SU-DHL-6 (cell line): ENCODE measurements around the gene DPM3.

Source experiments
- EZH2phosphoT487 ChIP-seq: fragments of 200-600 bp; sonication (generic), shearing (Covaris generic); conservative IDR thresholded peaks from 2 replicates; pipeline ENCODE4 v1.6.1; 2018; ENCODE audit warnings: mild to moderate bottlenecking, antibody characterized with exemption, low read length, moderate library complexity, mixed read lengths
- TF ChIP-seq, protein P1 (sequence below): fragments of 200-600 bp; sonication (generic); IDR thresholded peaks from one replicate; pipeline ENCODE4 v1.5.1; 2017; ENCODE audit warnings: antibody characterized with exemption, mild to moderate bottlenecking, low read length, moderate library complexity; ENCODE audit not compliant: insufficient read depth, poor library complexity, severe bottlenecking

GRCh38 chr1:155134322-155134721 lies 6.0 kb downstream of the DPM3 start:
- TF ChIP-seq, protein P1, sequence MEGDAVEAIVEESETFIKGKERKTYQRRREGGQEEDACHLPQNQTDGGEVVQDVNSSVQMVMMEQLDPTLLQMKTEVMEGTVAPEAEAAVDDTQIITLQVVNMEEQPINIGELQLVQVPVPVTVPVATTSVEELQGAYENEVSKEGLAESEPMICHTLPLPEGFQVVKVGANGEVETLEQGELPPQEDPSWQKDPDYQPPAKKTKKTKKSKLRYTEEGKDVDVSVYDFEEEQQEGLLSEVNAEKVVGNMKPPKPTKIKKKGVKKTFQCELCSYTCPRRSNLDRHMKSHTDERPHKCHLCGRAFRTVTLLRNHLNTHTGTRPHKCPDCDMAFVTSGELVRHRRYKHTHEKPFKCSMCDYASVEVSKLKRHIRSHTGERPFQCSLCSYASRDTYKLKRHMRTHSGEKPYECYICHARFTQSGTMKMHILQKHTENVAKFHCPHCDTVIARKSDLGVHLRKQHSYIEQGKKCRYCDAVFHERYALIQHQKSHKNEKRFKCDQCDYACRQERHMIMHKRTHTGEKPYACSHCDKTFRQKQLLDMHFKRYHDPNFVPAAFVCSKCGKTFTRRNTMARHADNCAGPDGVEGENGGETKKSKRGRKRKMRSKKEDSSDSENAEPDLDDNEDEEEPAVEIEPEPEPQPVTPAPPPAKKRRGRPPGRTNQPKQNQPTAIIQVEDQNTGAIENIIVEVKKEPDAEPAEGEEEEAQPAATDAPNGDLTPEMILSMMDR: no peak
- no peak for TF ChIP-seq EZH2phosphoT487
